Fibroblast of skin of left biceps (primary cell): Measurements from ENCODE around the gene ATP2B2.

Source experiments
- DNase-seq, 2 experiments: peaks; one replicate each; pipeline ENCODE4 v3.0.0-alpha.2; 2013; ENCODE audit warnings: low read depth in 2 of 2

Gene ATP2B2

DNA sequence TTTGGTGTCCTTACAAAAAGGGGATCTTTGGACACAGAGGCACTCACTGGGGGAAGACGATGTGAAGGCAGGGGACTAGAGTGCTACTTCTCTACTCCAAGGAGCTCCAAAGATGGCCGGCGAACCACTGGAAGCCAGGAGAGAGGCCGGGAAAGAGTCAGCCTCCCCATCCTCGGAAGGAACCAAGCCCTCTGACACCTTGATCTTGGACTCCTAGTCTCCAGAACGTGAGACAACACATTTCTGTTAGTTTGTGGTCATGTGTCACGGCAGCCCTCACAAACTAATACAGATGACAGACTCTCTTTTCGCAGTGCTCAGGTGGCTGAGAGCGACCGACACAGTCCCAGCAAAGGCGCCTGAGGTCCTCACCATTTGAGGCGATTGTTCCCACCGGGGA lies 24.4 kb upstream of the ATP2B2 start:
- no peak for DNase-seq

GRCh38 chr3:10528046-10528445 lies 22.7 kb upstream of the ATP2B2 start:
- DNase-seq = no peak

GRCh38 chr3:10527295-10528001 lies 22.1 kb upstream of the ATP2B2 start:
- no peak for DNase-seq

DNA sequence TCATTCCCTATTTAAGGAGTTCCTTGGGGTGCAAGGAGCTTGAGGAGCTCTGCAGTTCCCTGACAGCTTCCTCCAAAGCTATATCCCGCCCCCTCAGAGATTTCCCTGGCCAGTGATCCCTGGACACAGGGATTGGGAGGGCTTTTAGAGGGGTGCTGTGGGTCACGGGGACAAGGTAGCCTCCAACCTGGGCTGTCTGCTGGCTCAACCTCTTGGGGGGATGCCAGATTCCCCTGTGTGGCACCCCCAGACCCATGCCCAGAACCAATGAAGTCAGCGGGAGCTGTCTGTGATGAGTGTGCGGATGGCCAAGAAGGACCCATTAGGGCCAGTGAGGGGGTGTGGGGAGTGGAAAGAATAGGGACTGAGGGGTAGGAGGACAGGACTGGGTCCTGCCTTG lies 21.0 kb upstream of the ATP2B2 start:
- DNase-seq = no peak

GRCh38 chr3:10524799-10525301 lies 19.5 kb upstream of the ATP2B2 start:
- no peak for DNase-seq

GRCh38 chr3:10524270-10524669 lies 18.9 kb upstream of the ATP2B2 start:
- DNase-seq = no peak

DNA sequence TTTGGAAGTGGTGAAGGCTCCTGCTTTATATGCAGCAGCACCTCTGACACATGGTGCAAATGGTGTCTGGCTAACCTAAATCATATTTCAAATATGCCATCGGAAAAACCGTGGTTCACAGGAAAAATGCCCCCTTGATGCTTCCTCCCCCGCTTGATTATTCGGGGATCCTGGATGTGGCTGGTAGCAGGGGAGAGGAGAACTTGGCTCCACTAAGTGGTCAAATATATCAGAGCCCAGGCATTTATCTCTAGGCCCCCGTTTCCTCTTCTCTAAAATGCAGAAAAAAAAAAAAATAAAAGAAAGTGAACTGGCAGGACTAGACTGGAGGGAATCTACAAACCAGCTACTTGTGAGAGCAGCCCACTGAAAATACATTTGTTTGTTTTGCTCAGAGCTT lies 18.2 kb upstream of the ATP2B2 start:
- DNase-seq = no peak

DNA sequence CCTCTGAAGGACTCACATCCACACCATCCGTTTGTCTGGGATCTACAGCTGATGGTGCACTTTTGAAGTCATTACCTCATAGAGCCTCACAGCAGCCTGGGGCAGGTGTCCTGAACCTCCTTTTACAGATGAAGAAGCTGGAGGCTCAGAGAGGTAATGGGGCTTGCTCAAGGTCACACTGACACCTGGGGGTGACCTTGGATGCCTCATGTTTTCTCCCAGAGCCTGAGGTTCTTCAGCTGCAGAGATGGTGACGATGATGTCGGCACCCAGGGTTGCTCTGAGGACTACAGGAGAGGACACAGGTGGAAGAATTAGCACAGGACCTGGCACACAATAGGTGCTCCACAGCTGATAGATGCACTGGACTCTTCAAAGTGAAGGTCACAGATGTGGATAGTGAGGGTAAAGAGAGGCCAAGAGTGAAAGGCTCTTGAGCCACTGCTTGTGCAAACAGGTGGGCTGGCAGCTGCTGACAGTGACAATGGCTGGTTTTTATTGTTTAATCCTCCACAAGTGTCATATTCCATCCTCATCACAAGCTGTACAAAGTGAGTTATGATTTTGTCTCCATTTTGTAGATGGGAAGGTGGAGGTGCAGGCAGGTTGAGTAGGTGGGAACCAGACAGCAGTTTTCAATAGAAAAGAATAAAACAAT lies 17.4 kb upstream of the ATP2B2 start:
- DNase-seq = no peak

GRCh38 chr3:10521772-10522441 lies 16.5 kb upstream of the ATP2B2 start:
- no peak for DNase-seq

DNA sequence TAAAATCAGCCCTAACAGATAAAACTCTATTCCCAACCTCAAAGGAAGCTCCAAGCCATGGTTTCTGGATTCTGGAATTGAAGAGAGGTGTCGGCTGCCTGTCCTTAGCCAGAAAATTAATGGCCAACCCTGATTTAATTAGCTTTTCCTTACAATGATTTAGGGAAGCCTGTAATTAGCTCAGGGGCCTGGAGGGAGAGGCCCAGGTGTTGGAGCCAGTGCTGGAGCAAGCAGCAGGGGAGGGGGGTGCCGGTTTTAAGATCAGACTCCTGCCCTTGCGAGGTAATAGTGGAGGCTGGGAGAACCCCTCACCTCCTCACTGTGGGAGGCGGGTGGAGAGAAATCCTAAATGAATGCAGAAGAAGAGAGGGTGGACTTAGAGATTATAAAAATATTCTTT lies 14.7 kb upstream of the ATP2B2 start:
- no peak for DNase-seq

DNA sequence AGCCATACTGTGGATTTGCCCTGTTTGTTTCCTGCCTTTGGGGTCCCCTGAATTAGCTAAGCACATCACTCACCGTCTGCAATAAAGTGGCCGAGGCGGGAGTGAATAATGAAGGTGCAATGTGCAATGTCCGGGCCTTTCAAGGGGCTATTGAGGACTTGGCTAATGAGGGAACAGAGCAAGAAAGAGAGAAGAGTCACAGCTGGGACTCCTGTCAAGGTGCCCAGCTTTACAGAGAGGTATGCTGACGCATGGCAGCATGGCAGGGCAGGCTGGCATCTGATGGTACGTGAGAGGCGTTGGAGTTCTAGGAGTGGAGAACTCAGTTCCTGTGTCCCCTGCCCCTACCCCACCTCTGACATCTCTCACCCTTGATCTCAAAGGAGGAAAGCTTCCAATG lies 13.8 kb upstream of the ATP2B2 start:
- DNase-seq = no peak

DNA sequence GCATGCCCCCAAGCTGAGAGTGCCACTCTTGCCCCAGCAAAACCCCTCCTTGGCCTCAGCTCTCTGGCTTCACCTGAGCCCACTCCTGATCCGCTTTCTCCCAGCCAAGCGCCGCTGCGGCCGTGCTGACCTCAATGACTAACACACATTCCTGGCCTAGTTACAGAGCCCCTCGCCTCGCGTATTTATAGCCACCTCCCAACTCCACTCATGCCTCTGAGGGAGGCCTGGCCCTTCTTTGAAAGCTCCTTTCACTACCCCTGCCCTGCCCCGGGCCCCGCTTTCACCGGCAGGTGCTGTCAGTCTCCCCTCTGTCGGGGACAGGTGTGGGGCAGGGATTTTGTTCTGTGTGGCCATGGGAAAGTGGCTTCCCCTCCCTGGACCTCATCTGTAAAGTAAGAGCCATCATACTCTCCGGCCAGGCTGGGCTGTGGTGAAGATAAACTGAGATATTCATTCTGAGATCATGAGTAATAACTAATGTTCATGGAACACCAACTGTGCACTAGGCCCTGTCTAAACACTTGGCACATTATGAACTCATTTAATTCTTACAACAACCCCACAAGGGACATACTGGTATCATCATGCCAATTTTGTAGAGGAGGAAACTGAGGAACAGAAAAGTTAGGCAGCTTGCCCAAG lies 13.2 kb upstream of the ATP2B2 start:
- DNase-seq = peak in 1 of 2 experiments; percentile 2

GRCh38 chr3:10517627-10518026 lies 12.2 kb upstream of the ATP2B2 start:
- no peak for DNase-seq

GRCh38 chr3:10516544-10517452 lies 11.4 kb upstream of the ATP2B2 start:
- DNase-seq = no peak

GRCh38 chr3:10515884-10516495 lies 10.6 kb upstream of the ATP2B2 start:
- DNase-seq = no peak

GRCh38 chr3:10515396-10515795 lies 10.0 kb upstream of the ATP2B2 start:
- DNase-seq = no peak

GRCh38 chr3:10514407-10515069 lies 9.2 kb upstream of the ATP2B2 start:
- DNase-seq = no peak

- DNase-seq = no peak
Measured at GRCh38 chr3:10513306-10513705, 7.9 kb upstream of the ATP2B2 start.

- no peak for DNase-seq
Measured at GRCh38 chr3:10512687-10513086, 7.3 kb upstream of the ATP2B2 start.

- no peak for DNase-seq
Measured at GRCh38 chr3:10511809-10512494, 6.6 kb upstream of the ATP2B2 start.
